Fibroblast of upper back skin (primary cell): ENCODE results near the gene MACO1.
"Not testable (repeated sequence)": the region's sequence is repeated elsewhere in the genome, so short reads cannot be mapped to it uniquely, and the experiment has no call there.

Experiments
- DNase-seq: peaks from one replicate; pipeline ENCODE4 v3.0.0-alpha.2; 2013

Gene MACO1

GRCh38 chr1:25425098-25426085 lies 5.3 kb upstream of the MACO1 start:
- no peak for DNase-seq

GRCh38 chr1:25427696-25428095 lies 3.0 kb upstream of the MACO1 start:
- DNase-seq: no peak

- no peak for DNase-seq
Observed at GRCh38 chr1:25428475-25429166, 2.1 kb upstream of the MACO1 start.

- DNase-seq: no peak
Observed at GRCh38 chr1:25430967-25431881, 527 bp downstream of the MACO1 start.

- DNase-seq: no peak
Observed at GRCh38 chr1:25431955-25432719, 1.4 kb downstream of the MACO1 start.

GRCh38 chr1:25432749-25433388 lies 2.2 kb downstream of the MACO1 start:
- no peak for DNase-seq

- no peak for DNase-seq
Observed at GRCh38 chr1:25433389-25434186, 2.9 kb downstream of the MACO1 start.

GRCh38 chr1:25435397-25436108 lies 4.9 kb downstream of the MACO1 start:
- no peak for DNase-seq

- no peak for DNase-seq
Observed at GRCh38 chr1:25437672-25438071, 7.0 kb downstream of the MACO1 start.

GRCh38 chr1:25439287-25439686 lies 8.6 kb downstream of the MACO1 start:
- DNase-seq: no peak

- peak; percentile 54 for DNase-seq
Observed at GRCh38 chr1:25442178-25442577, 11.5 kb downstream of the MACO1 start.

GRCh38 chr1:25443030-25443699 lies 12.5 kb downstream of the MACO1 start:
- DNase-seq: no peak

GRCh38 chr1:25444604-25445003 lies 13.9 kb downstream of the MACO1 start:
- DNase-seq: not testable (repeated sequence)

GRCh38 chr1:25445993-25446538 lies 15.4 kb downstream of the MACO1 start:
- peak; percentile 47 for DNase-seq

- no peak for DNase-seq
Observed at GRCh38 chr1:25447547-25447946, 16.9 kb downstream of the MACO1 start.

- DNase-seq: no peak
Observed at GRCh38 chr1:25450891-25451290, 20.2 kb downstream of the MACO1 start.

- no peak for DNase-seq
Observed at GRCh38 chr1:25451908-25452307, 21.2 kb downstream of the MACO1 start.

- no peak for DNase-seq
Observed at GRCh38 chr1:25456502-25456901, 25.8 kb downstream of the MACO1 start.
